Right hindlimb (tissue), 1 donor: ENCODE data around the gene TCFL5.
A peak's percentile ranks its signal among the peaks of the same experiment; 100 is the strongest.

Experiments
- DNase-seq: peaks from one replicate; pipeline ENCODE4 v3.0.0-alpha.2; 2018

TCFL5 gene

GRCh38 chr20:62808211-62808865 lies 53.3 kb downstream of the TCFL5 start:
- DNase-seq, result peak; percentile 77

GRCh38 chr20:62807444-62808210 lies 54.0 kb downstream of the TCFL5 start:
- DNase-seq, result no peak

- no peak for DNase-seq
Measured at GRCh38 chr20:62806383-62807050, 55.1 kb downstream of the TCFL5 start.

GRCh38 chr20:62805711-62806382 lies 55.8 kb downstream of the TCFL5 start:
- no peak for DNase-seq

- DNase-seq, result no peak
Measured at GRCh38 chr20:62805155-62805710, 56.4 kb downstream of the TCFL5 start.

GRCh38 chr20:62804627-62805154 lies 56.9 kb downstream of the TCFL5 start, which contains the start of gene OGFR:
OGFR (plus strand) TSS chr20:62804835; CDS start chr20:62804860, 25 bp downstream.
- DNase-seq, result peak; percentile 79

GRCh38 chr20:62804021-62804626 lies 57.5 kb downstream of the TCFL5 start:
- DNase-seq, result no peak

- no peak for DNase-seq
Measured at GRCh38 chr20:62802026-62802712, 59.5 kb downstream of the TCFL5 start.

GRCh38 chr20:62801284-62802010 lies 60.2 kb downstream of the TCFL5 start:
- DNase-seq, result no peak

GRCh38 chr20:62800314-62801259 lies 61.0 kb downstream of the TCFL5 start:
- DNase-seq, result no peak

- DNase-seq, result no peak
Measured at GRCh38 chr20:62799873-62800272, 61.7 kb downstream of the TCFL5 start.

GRCh38 chr20:62799459-62799858 lies 62.2 kb downstream of the TCFL5 start:
- no peak for DNase-seq

GRCh38 chr20:62799036-62799435 lies 62.6 kb downstream of the TCFL5 start:
- no peak for DNase-seq

GRCh38 chr20:62797671-62798532 lies 63.7 kb downstream of the TCFL5 start:
- no peak for DNase-seq

GRCh38 chr20:62796699-62797491 lies 64.7 kb downstream of the TCFL5 start:
- no peak for DNase-seq

GRCh38 chr20:62795023-62795761 lies 66.4 kb downstream of the TCFL5 start:
- peak; percentile 71 for DNase-seq
